ENCODE results near the gene TOM1. TPM values are rescaled to one million over a fixed set of nuclear protein-coding genes. Genes with fewer than 3 reads are reported as not detected.

The TOM1 gene
- total and polyA plus RNA-seq, 2 of the 13 experiments (the other 11 are each of a cell fraction or from before 2014, with no cell fraction given), result 30.8 to 87.3 TPM

DNA sequence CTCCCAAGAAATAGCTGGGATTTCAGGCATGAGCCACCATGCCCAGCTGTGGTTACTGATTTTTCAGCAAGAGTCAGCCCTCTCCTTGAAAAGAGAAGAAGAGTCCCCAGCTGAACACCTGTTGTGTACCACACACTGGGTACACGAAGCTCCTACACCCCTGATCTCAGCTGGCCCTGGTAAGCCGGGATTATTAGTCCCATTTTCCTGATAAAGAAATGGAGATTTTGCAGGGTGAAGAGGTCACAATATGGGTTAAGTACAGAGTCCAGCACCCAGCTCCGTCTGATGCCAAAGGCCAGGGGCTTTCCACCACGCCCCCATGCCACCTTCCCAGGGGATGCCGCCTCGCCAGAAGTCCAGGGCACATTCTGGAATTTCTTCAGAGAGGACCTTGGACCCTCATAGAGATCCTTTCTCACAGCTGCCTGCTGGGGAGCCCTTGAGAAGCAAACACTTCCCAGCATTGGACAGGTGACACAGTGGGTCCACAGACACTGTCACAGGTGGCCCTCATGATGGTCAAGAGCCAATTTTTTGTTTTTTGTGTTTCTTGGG, 61.4 kb downstream of the TOM1 start:
- Histone ChIP-seq H2AFZ (ENCODE audit: low read length) (no peak overlapping the region), H3K9me3 (ENCODE audit: low read length) (no peaks in the 10 kb centered on the region), H3K4me2 (ENCODE audit: low read depth, low read length) (peak overlapping the region; percentile 23; the same call in 1 of the 2 replicates), H3K27me3 (ENCODE audit: control insufficient read depth in 1 of 2, insufficient read depth in 2 of 2, low read length in 2 of 2) (no peaks in the 10 kb centered on the region; a peak in 2 of 5 replicates), H4K20me1 (ENCODE audit: insufficient read depth, low read length) (no peaks in the 10 kb centered on the region), H3K4me1 (ENCODE audit: insufficient read depth, low read length) (peaks cover 82% of the 10 kb centered on the region), H3K36me3 (replicated peaks in 1 of 2; ENCODE audit: control insufficient read depth in 1 of 2, insufficient read depth in 2 of 2, low read length in 2 of 2) (no peaks in the 10 kb centered on the region), H3K79me2 (ENCODE audit: insufficient read depth, low read length) (no peaks in the 10 kb centered on the region), H3K27ac (ENCODE audit: extremely low read length, insufficient read depth, low read length) (no peak overlapping the region), H3K4me3 (replicated peaks in 1 of 3; ENCODE audit: insufficient read depth in 1 of 3, low read depth in 2 of 3, low read length in 3 of 3) (no peak overlapping the region), H3K9ac (ENCODE audit: insufficient read depth, low read depth, low read length) (no peak overlapping the region)
- ATAC-seq, result no peak
- BruUV-seq (replicated peaks), result no TSS peak
- WGBS (ENCODE audit: low lambda C conversion rate), result 4% methylated on average over 6 of the region's 6 CpGs
- in situ Hi-C loops (cut with HindIII; ENCODE audit: extremely low pct_ligation_motif_present, low pct_unique_long_range_greater_than_20kb) (no loop called here), intact Hi-C loops (cut with micrococcal nuclease; ENCODE audit: unreplicated experiment) (no loop called here)
- ChIA-PET POLR2A (interaction anchor here (0.7 kb wide), 1 partner anchor 38 kb away, joined by 3 read pairs; no protein-coding TSS in a partner anchor), CTCF (ENCODE audit: low intra/inter-chr PET ratio, low total read pairs) (no interaction called here)
- FAIRE-seq, result no peak
- no peak for DNase-seq (ENCODE audit: low spot score)
- peak in 1 of 2 experiments; percentile 52; a peak in 1 of 4 replicates for TF ChIP-seq NR2F1 (CRISPR knock-in tag; IDR thresholded peaks at IDR 0.05)
- no peak for TF ChIP-seq ZNF883 (CRISPR knock-in tag; IDR thresholded peaks at IDR 0.05; ENCODE audit: not compliant biosample characterization)
- TF ChIP-seq HNF4G (IDR thresholded peaks at IDR 0.05; ENCODE audit: borderline replicate concordance, low read depth, low read length), result peak; percentile 51; the same call in 1 of the 2 replicates
- no peak for TF ChIP-seq HNF4G (CRISPR knock-in tag; IDR thresholded peaks at IDR 0.05; ENCODE audit: borderline replicate concordance, low read depth)
- TF ChIP-seq PAWR (CRISPR knock-in tag; IDR thresholded peaks at IDR 0.05; ENCODE audit: borderline replicate concordance), result no peak
- TF ChIP-seq PHF8 (CRISPR knock-in tag; IDR thresholded peaks at IDR 0.05), result no peak
- no peak for TF ChIP-seq ZNF124 (CRISPR knock-in tag; IDR thresholded peaks at IDR 0.05)
- TF ChIP-seq, protein P1, sequence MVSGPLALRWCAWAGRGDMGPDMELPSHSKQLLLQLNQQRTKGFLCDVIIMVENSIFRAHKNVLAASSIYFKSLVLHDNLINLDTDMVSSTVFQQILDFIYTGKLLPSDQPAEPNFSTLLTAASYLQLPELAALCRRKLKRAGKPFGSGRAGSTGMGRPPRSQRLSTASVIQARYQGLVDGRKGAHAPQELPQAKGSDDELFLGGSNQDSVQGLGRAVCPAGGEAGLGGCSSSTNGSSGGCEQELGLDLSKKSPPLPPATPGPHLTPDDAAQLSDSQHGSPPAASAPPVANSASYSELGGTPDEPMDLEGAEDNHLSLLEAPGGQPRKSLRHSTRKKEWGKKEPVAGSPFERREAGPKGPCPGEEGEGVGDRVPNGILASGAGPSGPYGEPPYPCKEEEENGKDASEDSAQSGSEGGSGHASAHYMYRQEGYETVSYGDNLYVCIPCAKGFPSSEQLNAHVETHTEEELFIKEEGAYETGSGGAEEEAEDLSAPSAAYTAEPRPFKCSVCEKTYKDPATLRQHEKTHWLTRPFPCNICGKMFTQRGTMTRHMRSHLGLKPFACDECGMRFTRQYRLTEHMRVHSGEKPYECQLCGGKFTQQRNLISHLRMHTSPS (CRISPR knock-in tag; IDR thresholded peaks at IDR 0.05; ENCODE audit: low read depth), result peak; percentile 65; the same call in 1 of the 2 replicates
- peak; percentile 79; the same call in 1 of the 2 replicates for TF ChIP-seq ZNF629 (CRISPR knock-in tag; conservative IDR thresholded peaks at IDR 0.05)
- no peak for TF ChIP-seq DR1 (CRISPR knock-in tag; IDR thresholded peaks at IDR 0.05)
- no peak for TF ChIP-seq ZNF562 (CRISPR knock-in tag; IDR thresholded peaks at IDR 0.05; ENCODE audit: borderline replicate concordance)
- TF ChIP-seq NR3C1 (CRISPR knock-in tag; IDR thresholded peaks at IDR 0.05), result no peak
- no peak for TF ChIP-seq CREB1 (IDR thresholded peaks at IDR 0.05)
- no peak for TF ChIP-seq CREB1 (CRISPR knock-in tag; IDR thresholded peaks at IDR 0.05)
- no peak for TF ChIP-seq KLF6 (CRISPR knock-in tag; IDR thresholded peaks at IDR 0.05)
- TF ChIP-seq NR2F2 (IDR thresholded peaks at IDR 0.05; ENCODE audit: borderline replicate concordance, low read depth), result peak; percentile 17; the same call in 1 of the 2 replicates
- no peak for TF ChIP-seq FOXJ3 (CRISPR knock-in tag; IDR thresholded peaks at IDR 0.05; ENCODE audit: borderline replicate concordance)
- TF ChIP-seq, protein P2, sequence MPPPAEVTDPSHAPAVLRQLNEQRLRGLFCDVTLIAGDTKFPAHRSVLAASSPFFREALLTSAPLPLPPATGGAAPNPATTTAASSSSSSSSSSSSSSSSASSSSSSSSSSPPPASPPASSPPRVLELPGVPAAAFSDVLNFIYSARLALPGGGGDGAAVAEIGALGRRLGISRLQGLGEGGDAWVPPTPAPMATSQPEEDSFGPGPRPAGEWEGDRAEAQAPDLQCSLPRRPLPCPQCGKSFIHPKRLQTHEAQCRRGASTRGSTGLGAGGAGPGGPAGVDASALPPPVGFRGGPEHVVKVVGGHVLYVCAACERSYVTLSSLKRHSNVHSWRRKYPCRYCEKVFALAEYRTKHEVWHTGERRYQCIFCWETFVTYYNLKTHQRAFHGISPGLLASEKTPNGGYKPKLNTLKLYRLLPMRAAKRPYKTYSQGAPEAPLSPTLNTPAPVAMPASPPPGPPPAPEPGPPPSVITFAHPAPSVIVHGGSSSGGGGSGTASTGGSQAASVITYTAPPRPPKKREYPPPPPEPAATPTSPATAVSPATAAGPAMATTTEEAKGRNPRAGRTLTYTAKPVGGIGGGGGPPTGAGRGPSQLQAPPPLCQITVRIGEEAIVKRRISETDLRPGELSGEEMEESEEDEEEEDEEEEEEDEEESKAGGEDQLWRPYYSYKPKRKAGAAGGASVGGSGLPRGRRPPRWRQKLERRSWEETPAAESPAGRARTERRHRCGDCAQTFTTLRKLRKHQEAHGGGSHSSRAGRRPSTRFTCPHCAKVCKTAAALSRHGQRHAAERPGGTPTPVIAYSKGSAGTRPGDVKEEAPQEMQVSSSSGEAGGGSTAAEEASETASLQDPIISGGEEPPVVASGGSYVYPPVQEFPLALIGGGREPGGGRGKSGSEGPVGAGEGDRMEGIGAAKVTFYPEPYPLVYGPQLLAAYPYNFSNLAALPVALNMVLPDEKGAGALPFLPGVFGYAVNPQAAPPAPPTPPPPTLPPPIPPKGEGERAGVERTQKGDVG (CRISPR knock-in tag; IDR thresholded peaks at IDR 0.05; ENCODE audit: borderline replicate concordance), result no peak
- TF ChIP-seq ZNF451 (CRISPR knock-in tag; IDR thresholded peaks at IDR 0.05), result no peak
- TF ChIP-seq EZH2 (conservative IDR thresholded peaks at IDR 0.05; ENCODE audit: low read depth, low read length), result no peak
- no peak for TF ChIP-seq ZNF543 (CRISPR knock-in tag; IDR thresholded peaks at IDR 0.05)
- no peak for TF ChIP-seq ZFY (CRISPR knock-in tag; IDR thresholded peaks at IDR 0.05)
- TF ChIP-seq RARA (CRISPR knock-in tag; IDR thresholded peaks at IDR 0.05), result 0 out of 2 replicates have a peak, but pooled peaks have one; percentile 40
